Fibroblast of gingiva (primary cell): Measurements from ENCODE around the gene SULT2A1.
"Not testable (repeated sequence)": the region's sequence is repeated elsewhere in the genome, so short reads cannot be mapped to it uniquely, and the experiment has no call there.

ENCODE experiments used
- DNase-seq: peaks from one replicate; pipeline ENCODE4 v3.0.0-alpha.2; 2011; ENCODE audit warnings: low read depth

Gene SULT2A1

GRCh38 chr19:47886010-47886559 lies at the start of gene SULT2A1:
TSS of gene SULT2A1 (minus strand) at chr19:47886315. CDS start at chr19:47886257, 58 bp downstream.
- DNase-seq, result no peak

- DNase-seq, result not testable (repeated sequence)
Observed at GRCh38 chr19:47928581-47928980, 42.5 kb upstream of the SULT2A1 start.

- not testable (repeated sequence) for DNase-seq
Observed at GRCh38 chr19:47920107-47920506, 34.0 kb upstream of the SULT2A1 start.

GRCh38 chr19:47910191-47910590 lies 24.1 kb upstream of the SULT2A1 start:
- not testable (repeated sequence) for DNase-seq

GRCh38 chr19:47909350-47909749 lies 23.2 kb upstream of the SULT2A1 start:
- not testable (repeated sequence) for DNase-seq

- no peak for DNase-seq
Observed at GRCh38 chr19:47901370-47901769, 15.3 kb upstream of the SULT2A1 start.

- DNase-seq, result no peak
Observed at GRCh38 chr19:47899335-47899734, 13.2 kb upstream of the SULT2A1 start.

- DNase-seq, result no peak
Observed at GRCh38 chr19:47897861-47898260, 11.7 kb upstream of the SULT2A1 start.

- DNase-seq, result no peak
Observed at GRCh38 chr19:47896773-47897172, 10.7 kb upstream of the SULT2A1 start.

DNA sequence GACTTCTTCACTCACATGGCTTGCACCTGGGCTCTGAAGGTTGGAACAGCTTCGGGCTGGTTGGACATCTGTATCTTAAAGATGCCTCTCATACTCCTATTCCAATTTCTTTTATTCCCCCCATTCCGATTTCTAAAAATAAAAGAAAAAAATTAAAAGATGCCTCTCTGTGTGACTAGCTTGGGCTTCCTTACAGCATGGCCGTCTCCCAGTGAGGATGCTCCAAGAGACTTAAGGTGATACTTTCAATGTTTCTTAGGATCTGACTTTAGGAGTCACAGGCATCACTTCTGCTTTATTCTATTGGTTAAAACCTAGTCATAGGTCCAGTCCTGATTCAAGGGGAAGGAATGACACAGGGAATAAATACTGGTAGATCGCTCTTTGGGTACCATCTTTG lies 9.9 kb upstream of the SULT2A1 start:
- no peak for DNase-seq

DNA sequence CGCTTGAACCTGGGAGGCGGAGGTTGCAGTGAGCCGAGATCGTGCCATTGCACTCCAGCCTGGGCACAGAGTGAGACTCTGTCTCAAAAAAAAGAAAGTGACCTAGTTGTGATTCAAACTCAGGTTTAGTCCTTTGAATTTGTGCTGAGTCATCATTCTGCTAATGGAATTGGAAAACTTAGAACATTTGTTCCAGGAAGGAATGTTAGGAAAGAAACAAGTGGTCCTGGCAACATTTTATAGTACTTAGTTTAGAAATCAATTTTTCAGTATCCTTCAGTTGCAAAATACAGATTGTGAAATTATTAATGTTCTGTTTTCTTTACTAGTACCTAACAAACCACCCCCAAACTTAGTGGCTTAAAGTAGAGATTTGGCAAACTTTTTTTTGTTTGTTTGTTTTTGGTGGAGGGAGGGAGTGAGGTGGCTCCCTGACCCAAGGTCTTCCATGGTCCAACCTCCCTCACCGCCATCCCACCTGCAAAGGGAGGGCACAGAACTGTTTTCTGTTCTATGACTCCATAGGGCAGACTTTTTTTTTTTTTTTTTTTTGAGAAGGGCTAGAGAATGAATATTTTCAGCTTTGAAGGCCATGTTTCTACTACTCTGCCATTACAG lies 9.2 kb upstream of the SULT2A1 start:
- peak; percentile 36 for DNase-seq

- no peak for DNase-seq
Observed at GRCh38 chr19:47891923-47892666, 6.0 kb upstream of the SULT2A1 start.

GRCh38 chr19:47891622-47891922 lies 5.5 kb upstream of the SULT2A1 start:
- no peak for DNase-seq

DNA sequence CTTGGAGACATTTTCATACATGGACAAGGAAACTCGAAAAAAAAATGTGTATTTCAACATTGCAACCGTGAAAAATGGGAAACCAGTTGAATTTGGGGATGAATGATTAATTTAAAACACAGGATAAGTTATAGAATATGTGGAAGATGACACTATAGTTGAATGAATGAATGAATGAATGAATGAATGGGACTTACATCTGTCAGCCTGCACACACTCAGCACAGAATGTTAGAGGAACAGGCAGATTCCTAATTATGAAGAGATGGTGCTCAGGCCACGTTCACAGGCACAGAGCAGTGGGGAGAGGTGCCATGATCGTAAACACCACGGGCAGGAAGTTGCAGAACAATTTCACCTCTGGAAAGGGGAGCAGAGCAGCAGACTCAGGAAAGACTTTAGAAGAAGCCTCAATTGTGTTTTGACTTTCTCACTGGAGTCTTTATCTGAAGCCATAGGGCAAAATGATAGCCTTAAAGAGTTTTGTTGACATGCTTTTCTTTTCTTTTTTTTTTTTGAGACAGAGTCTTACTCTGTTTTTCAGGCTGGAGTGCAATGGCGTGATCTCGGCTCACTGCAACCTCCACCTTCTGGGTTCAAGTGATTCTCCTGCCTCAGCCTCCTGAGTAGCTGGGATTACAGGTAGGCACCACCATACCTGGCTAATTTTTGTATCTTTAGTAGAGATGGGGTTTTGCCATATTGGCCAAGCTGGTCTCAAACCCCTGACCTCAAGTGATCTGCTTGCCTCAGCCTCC lies 4.9 kb upstream of the SULT2A1 start:
- DNase-seq, result no peak

DNA sequence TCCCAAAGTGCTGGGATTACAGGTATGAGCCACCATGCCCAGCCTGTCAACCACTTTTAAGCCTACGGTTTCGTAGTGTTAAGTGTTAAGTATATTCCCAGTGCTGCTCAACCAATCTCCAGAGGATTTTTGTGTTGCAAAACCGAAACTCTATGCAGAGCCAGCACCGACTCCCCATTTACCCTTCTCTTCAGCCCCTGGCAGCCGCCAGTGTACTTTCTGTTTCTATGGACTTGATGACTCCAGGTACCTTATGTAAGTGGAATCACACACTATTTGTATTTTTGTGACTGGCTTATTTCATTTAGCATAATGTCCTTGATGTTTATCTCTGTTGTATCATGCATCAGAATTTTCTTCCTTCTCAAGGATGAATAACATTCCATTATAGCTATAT lies 1.1 kb downstream of the SULT2A1 start:
- no peak for DNase-seq

- no peak for DNase-seq
Observed at GRCh38 chr19:47882890-47883289, 3.2 kb downstream of the SULT2A1 start.

DNA sequence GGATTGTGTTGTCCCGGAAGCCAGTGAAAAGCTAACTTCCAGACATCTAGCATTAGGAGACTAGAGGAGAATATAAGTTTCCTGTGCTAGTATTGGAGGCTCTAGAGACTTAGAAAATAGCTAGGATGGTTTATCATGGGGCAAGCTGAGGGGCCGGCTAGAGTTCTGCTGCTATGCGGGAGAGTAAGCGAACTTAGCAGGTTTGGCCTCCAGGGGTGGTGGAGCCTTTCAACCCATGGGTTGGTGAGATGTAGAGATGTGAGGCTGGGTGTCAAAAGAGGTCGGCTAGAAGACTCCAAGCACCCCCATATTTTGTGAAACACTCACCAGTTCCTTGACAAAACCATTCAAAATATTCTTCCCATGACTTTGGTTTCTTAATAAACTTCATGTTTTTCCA lies 4.4 kb downstream of the SULT2A1 start:
- DNase-seq, result no peak

- DNase-seq, result not testable (repeated sequence)
Observed at GRCh38 chr19:47879385-47879784, 6.7 kb downstream of the SULT2A1 start.

- DNase-seq, result no peak
Observed at GRCh38 chr19:47878906-47879305, 7.2 kb downstream of the SULT2A1 start.

- DNase-seq, result no peak
Observed at GRCh38 chr19:47865166-47865565, 20.9 kb downstream of the SULT2A1 start.

- peak; percentile 52 for DNase-seq
Observed at GRCh38 chr19:47863514-47863936, 22.6 kb downstream of the SULT2A1 start.

GRCh38 chr19:47861630-47862029 lies 24.5 kb downstream of the SULT2A1 start:
- DNase-seq, result no peak
